Measurements from ENCODE around the gene SHC4.
"Not testable (repeated sequence)": the region's sequence is repeated elsewhere in the genome, so short reads cannot be mapped to it uniquely, and the experiment has no call there.

SHC4 gene

DNA sequence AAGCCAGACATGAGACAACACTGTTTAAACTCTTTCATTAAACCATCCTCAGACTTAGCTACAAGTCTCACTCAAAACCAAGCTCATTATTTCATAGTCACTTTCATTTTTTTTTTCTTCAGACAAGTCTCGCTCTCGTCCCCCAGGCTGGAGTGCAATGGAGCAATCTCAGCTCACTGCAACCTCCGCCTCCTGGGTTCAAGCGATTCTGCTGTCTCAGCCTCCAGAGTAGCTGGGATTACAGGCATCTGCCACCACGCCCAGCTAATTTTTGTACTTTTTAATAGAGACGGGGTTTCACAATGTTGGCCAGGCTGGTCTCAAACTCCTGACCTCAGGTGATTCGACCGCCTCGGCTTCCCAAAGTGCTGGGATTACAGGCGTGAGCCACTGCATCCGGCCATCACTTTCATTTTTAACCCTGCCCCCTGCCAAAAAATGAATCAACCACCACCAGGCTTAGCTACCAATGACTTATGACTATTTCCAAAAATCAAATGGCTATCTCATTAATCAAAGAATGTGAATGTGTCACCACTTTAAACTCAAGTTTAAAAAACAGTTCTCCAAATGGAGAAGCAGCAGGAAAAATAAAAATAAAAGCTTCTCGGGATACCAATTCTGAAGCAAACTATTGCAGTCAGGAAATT is 173.1 kb downstream of the SHC4 start:
- not testable (repeated sequence) for DNase-seq

DNA sequence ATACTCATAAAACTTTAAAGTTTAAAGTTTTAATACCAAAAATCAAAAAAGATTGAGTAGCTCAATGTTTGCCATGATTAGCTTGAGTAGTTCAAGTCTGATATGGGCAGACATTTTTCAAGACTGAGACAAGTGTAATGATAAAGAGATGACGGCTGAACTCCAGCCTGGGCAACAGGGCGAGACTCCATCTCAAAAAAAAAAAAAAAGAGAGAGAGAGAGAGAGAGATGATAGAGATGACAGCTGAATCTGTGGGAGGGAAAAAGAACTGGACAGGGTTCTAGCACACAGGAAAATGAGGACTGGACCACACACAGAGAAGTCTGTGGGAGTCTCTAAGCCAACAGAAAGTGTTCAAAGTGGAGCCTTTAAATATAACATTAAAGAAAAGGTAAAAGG is 178.0 kb downstream of the SHC4 start:
- DNase-seq: no peak

DNA sequence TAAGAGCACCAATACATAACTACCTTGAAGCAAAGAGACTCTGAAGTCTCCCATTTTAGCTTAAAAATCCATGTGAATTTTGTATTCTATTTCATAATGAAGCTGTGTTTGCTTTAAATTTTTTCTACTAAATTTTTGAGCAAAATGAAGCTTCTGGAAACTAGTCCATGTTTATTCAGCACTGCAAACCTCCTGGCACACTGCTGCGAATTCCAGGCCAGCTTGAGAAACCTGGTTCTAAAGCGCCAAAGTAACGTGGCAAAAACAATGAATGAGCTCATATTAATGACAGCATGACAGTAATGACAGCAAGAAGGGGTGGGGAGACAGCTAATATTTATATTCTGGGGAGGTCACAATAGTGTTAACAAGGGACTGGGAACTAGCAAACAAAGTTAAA is 178.5 kb downstream of the SHC4 start:
- no peak for DNase-seq

DNA sequence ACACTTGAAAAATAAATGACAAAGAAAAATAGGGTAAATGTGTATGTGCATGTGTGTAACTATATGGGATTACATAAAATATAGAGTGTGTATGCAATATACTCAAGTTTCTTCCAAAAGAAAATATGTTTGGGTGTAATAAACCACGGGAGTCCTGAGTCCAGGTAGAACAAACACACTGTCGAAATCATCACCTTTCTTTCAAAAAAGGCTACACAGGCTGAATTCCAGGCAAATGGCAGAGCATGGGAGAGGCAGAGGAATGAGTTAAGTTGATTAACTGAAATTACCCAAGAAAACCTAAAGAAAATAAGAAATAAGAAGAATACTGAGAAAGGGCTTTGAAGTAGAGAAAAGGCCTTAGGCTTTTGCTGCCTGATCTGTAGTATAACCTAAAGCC is 179.0 kb downstream of the SHC4 start:
- no peak for DNase-seq

DNA sequence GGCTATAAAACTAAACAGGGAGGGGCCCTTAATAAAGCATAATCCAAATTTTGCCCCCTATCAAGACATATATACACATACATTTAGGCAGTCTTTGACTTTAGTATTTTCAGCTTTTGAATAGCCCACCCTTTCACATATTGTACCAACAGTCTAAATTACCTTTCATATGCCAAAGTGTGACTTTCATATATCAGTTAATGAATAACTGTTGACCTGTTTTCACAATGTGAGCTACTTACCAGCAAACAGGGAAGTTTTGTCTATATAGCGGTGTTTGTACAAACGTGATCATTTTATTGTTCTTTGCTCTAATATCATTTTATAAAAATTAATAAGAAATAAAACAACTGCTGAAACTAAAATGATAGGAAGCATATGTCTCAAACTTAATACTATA is 180.8 kb downstream of the SHC4 start:
- no peak for DNase-seq

DNA sequence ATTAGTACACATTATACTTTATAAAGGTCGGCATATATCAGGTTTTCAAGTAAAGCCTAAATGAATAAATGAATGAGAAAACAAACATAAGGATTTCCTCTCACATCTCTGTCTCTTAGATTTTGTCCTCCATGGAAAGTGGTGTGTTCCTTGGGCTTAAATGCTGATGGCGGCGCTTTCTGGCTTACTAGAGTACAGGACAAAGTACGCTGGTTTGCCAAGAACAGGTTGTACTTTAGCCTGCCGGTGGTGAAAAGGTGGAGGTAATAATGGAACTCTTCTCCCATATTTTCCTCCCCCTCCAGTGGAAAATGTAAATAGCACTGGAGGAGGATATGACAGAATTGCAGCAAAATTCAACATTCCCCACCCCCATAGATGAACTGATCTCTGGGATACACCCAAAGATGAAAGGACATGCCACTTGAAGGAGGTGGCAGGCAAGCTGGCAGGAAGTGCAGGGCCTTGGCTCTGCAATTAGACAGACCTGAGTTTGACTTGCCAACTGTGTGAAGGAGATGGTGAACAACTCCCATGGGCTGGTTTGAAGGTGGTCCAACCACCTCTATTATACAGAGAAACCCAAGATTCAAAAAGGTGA is 182.1 kb downstream of the SHC4 start:
- no peak for DNase-seq

DNA sequence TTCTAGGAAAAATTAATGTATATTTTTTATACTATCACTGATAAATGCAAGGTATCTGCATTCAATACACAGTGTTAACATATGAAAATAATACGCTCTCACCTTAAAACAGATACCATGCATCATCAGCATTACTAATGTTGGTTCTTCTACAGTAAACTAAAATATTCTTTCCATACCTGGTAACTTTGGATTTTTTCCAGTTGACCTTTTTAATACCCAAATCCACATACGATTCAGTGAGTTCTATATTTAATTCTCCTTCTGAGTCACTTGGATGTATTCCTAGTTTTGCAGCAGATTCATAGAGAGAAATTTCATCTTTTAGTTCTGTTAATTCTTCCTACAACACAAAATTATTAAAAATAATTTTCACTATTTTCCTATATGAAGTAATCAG is 182.7 kb downstream of the SHC4 start:
- DNase-seq: no peak

DNA sequence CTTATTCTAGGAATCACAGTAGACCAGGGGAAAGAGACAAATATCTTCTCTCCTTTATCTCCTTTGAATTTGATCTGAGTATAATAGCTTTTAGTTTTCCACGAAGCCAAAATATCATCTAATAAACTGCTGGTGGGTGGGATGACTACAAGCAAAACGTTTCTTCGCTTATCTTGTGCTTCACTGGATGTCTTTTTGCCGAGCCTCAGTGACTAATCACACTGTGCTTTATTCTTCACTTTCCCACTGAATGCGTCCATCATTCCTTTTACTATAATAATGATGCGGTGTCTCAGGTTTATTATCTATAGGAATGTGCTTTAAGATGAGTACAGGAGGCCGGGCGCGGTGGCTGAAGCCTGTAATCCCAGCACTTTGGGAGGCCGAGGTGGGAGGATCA is 185.4 kb downstream of the SHC4 start:
- no peak for DNase-seq

DNA sequence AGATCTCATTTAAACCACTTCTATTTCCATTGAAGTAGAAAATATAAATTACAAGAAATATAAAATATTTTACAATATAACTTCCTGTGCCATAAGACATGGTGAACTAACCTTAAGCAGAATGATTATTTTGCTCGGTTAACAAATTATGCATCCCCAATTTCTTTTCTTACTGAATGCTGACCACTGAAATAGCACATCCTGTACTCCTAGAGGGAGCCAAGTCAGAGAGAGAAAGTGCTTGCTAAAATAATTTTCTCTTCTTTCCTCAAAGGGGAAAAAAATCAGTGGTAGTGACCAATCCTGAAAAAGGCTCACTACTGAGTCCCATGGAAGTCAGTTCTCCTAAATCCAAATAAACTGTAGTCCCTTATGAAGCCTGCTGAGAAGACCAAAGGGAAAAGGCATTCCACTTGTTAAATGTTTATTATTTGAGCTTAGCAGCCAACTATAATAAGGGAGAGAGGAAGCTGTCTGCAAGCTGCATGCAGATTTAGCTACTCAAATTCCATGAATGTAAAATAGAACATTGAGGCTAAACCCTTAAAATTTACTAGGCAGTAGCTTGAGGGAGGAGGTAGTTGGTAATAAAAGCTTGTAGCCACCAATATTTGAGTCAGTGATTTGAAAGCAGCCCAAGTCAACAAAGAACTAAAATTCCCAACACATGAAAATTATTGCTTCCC is 185.9 kb downstream of the SHC4 start:
- DNase-seq: no peak

DNA sequence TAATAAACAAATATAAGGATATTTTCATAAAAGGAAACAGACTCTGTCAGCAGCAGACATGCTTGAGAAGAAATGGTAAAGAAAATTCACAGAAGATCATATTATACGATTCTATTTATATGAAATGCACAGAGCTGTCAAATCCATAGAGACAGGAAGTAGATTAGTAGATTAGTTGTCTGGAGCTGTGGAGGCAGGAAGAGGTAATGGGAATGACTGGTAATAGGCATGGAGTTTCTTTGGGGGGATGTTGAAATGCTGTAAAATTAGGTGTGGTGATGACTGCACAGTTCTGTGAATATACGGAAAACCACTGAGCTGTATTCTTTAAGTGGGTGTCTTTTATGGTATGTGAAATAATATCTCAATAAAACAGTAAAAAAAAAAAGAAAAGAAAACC is 188.2 kb downstream of the SHC4 start:
- DNase-seq: no peak

DNA sequence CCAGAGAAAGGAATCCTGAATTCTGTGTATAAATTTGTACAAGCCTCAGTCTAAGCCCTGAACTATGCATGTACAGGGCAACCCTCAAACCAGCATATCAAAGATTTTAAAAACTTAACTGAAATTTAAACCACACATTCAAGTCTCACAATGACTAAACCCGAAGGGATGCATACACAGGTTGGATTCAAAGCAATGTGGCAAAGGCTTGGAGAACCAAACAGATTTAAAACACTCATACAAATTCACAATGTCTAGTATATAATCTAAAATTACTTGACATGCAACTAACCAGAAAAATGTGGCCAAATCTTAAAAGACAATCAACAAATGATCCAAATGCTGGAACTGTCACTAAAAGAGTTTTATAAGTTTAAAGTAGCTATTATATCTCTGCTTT is 189.2 kb downstream of the SHC4 start:
- DNase-seq: no peak

Measured in NCI-H510A treated with DMSO at 0.1 percent for 48 hours (cell line).